AG04450 (cell line): ENCODE data around the gene PDE4D. TPM values are rescaled to one million over a fixed set of nuclear protein-coding genes. Genes with fewer than 3 reads are reported as not detected.
"Not testable (repeated sequence)": the region's sequence is repeated elsewhere in the genome, so short reads cannot be mapped to it uniquely, and the experiment has no call there.

Experiments
- CTCF ChIA-PET: fragments of 300-600, 350-600 bp; formaldehyde crosslinking; extraction: SDS; loops from one replicate; lab custom pipeline; 2022; ENCODE audit warnings: antibody characterized with exemption, inconsistent platforms; lab: Charles Lee
- POLR2A ChIA-PET: fragments of 350-600 bp; formaldehyde crosslinking; extraction: SDS; loops from one replicate; lab custom pipeline; 2021; ENCODE audit warnings: antibody characterized with exemption, inconsistent platforms; lab: Yijun Ruan, JAX
- DNase-seq: peaks from one replicate; pipeline ENCODE4 v3.0.0-alpha.2; 2011; ENCODE audit warnings: low read depth, low spot score
- H3K27ac ChIP-seq: one replicate; pipeline ENCODE4 v1.5.1; 2012; ENCODE audit warnings: low read depth, low read length, control low read depth
- H3K27me3 ChIP-seq: one replicate; pipeline ENCODE4 v1.6.0; 2012; ENCODE audit warnings: low read length; ENCODE audit not compliant: control insufficient read depth, insufficient read depth
- H3K4me3 ChIP-seq: 2 replicates; pipeline ENCODE4 v1.5.1; 2011; ENCODE audit warnings: mild to moderate bottlenecking, low read depth, low read length, control low read depth
- H3K9me3 ChIP-seq: 2 replicates; pipeline ENCODE4 v1.5.1; 2012; ENCODE audit warnings: low read length; ENCODE audit not compliant: control insufficient read depth, insufficient read depth
- CTCF ChIP-seq: IDR thresholded peaks from 2 replicates; pipeline ENCODE4 v1.5.1; 2011; ENCODE audit warnings: low read depth, low read length, control low read depth, inconsistent platforms
- polyA plus RNA-seq: library from polyadenylated mRNA; depleted of rRNA; stranded (reverse); fragments of >200 nt; gene quantifications from 2 replicates; pipeline ENCODE4 v1.2.3, GENCODE V29; 2011

Gene PDE4D
- polyA plus RNA-seq, 1 experiment = 12.0 TPM

DNA sequence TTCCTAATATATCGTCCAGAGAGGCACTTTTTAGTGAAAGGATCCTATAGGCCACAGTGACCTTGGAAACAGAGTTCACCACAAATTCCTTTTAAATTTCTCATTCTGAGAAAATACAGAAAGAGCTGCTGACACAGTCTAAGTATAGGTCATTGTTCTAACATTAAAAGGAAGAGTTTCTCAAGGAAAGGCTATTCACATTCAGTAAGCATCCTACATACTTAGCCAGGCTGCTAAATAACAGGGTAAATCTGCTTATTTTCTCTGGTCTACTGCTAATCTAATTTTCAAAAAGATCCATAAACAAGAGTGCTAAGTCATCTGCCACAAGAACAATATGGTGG lies 313.7 kb downstream of the PDE4D start:
- Histone ChIP-seq H3K27ac (no peak overlapping the region), H3K27me3 (no peaks in the 10 kb centered on the region), H3K9me3 (no peaks in the 10 kb centered on the region), H3K4me3 (no peak overlapping the region)
- ChIA-PET POLR2A (no interaction called here), CTCF (no interaction called here)
- DNase-seq = no peak
- no peak for TF ChIP-seq CTCF

GRCh38 chr5:59579101-59579823 lies 314.3 kb downstream of the PDE4D start:
- no peak for DNase-seq
- H3K27me3 ChIP-seq = no peaks in the 10 kb centered on the region
- no peak overlapping the region for H3K4me3 ChIP-seq
- no peak for TF ChIP-seq CTCF
- ChIA-PET CTCF (no interaction called here), POLR2A (no interaction called here)
- H3K27ac ChIP-seq = no peak overlapping the region
- no peaks in the 10 kb centered on the region for H3K9me3 ChIP-seq

DNA sequence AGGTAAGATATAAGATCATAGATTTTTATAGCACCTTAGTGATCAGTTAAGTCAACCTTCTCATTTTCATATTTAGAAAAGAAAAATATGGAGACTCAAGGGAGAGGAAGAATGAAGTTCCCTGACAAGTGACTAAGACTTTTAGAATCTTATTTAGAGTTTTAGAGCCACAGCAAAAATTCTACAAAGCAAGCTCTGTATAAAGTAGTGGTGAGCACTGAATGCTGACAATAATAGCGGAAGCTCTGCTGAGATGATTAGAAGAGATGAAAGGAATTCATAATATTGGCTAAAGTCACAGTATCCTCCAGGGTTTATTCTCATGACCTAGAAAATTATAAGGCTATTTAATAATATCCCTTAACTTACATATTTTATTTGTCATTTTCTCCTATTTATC lies 316.0 kb downstream of the PDE4D start:
- TF ChIP-seq CTCF = no peak
- Histone ChIP-seq H3K9me3 (no peaks in the 10 kb centered on the region), H3K27me3 (no peaks in the 10 kb centered on the region), H3K27ac (no peak overlapping the region), H3K4me3 (no peak overlapping the region)
- CTCF ChIA-PET = no interaction called here
- POLR2A ChIA-PET = no interaction called here
- no peak for DNase-seq

- CTCF ChIA-PET = no interaction called here
Measured at GRCh38 chr5:59575648-59576445, 317.7 kb downstream of the PDE4D start.

GRCh38 chr5:59573509-59573908 lies 320.0 kb downstream of the PDE4D start:
- H3K4me3 ChIP-seq, POLR2A ChIA-PET, DNase-seq, H3K27me3 ChIP-seq, H3K27ac ChIP-seq, H3K9me3 ChIP-seq: not testable (repeated sequence)
- CTCF ChIA-PET = interaction anchor here (1.7 kb wide), 1 partner anchor 100 kb away, joined by 3 read pairs; no protein-coding TSS in a partner anchor

More at GRCh38 chr5:59575648-59576445, 317.7 kb downstream of the PDE4D start:
- no peak for DNase-seq
- Histone ChIP-seq H3K27me3 (no peaks in the 10 kb centered on the region), H3K4me3 (no peak overlapping the region), H3K27ac (no peak overlapping the region), H3K9me3 (no peaks in the 10 kb centered on the region)
- no peak for TF ChIP-seq CTCF
- POLR2A ChIA-PET = no interaction called here
